K562 (cell line): ENCODE results near the gene ATG7. TPM values are rescaled to one million over a fixed set of nuclear protein-coding genes. Genes with fewer than 3 reads are reported as not detected.

Source experiments
- ATAC-seq: fragments of 200-7000 bp; cut with Tn5 transposase; 3 replicates; pipeline ENCODE4 v1.9.1; 2020; ENCODE audit warnings: moderate library complexity
- BruUV-seq: library from RNA; stranded (reverse); fragments of 400-500 nt; replicated peaks from 2 replicates; lab custom pipeline; 2021; lab: Mats Ljungman, UMichigan
- CTCF ChIA-PET: fragments of 300-600 bp; formaldehyde crosslinking; extraction: SDS; loops from one replicate; lab custom pipeline; 2021; ENCODE audit warnings: low intra/inter-chr PET ratio; lab: Yijun Ruan, JAX
- POLR2A ChIA-PET: fragments of 300-600, 350-650 bp; sonication (Branson Sonifier 250); formaldehyde crosslinking; extraction: SDS; loops from one replicate; lab custom pipeline; 2021; ENCODE audit warnings: antibody characterized with exemption, inconsistent platforms; lab: Yijun Ruan, JAX
- DNase-seq, 4 experiments: peaks; one replicate each; pipeline versions ENCODE4 v3.0.0 to v3.0.0-alpha.2; 2011 to 2018; ENCODE audit warnings: low spot score in 3 of 4, mixed read lengths in 3 of 4; ENCODE audit errors: extremely low read depth in 1 of 4
- FAIRE-seq: peaks from 2 replicates; lab custom pipeline; 2011; peaks lifted over from hg19 to GRCh38; lab: Jason Lieb, UNC
- H2AFZ ChIP-seq: 2 replicates; pipeline ENCODE4 v1.6.0; 2011; ENCODE audit warnings: low read depth, low read length, control low read depth, inconsistent platforms
- H3K27ac ChIP-seq: fragments of 200-600 bp; 3 replicates; pipeline ENCODE4 v1.8.0; 2011; ENCODE audit warnings: low read depth, mild to moderate bottlenecking, control low read depth, inconsistent platforms, low read length, moderate library complexity, mixed read lengths; ENCODE audit errors: extremely low read depth
- H3K27me3 ChIP-seq, 2 experiments: fragments of 300-600 bp in 1 of 2; 2 replicates in 1 of 2; 3 replicates in 1 of 2; pipeline versions ENCODE4 v1.6.0 to v1.8.0; 2011; ENCODE audit warnings: inconsistent platforms in 2 of 2, low read length in 2 of 2, mild to moderate bottlenecking in 1 of 2, mixed read lengths in 1 of 2, moderate library complexity in 1 of 2; ENCODE audit not compliant: control insufficient read depth in 2 of 2, insufficient read depth in 2 of 2
- H3K36me3 ChIP-seq: fragments of 300-600 bp; 3 replicates; pipeline ENCODE4 v1.8.0; 2011; ENCODE audit warnings: mild to moderate bottlenecking, low read length, inconsistent platforms; ENCODE audit not compliant: control insufficient read depth, insufficient read depth
- H3K4me1 ChIP-seq, 2 experiments: fragments of 200-600 bp in 1 of 2; replicated peaks in 1 of 2; 2 replicates in 1 of 2; 3 replicates in 1 of 2; pipeline versions ENCODE4 v1.5.1 to v1.8.0; 2011; ENCODE audit warnings: inconsistent platforms in 2 of 2, low read length in 2 of 2, mild to moderate bottlenecking in 1 of 2, mixed read lengths in 1 of 2, moderate library complexity in 1 of 2; ENCODE audit not compliant: control insufficient read depth in 2 of 2, insufficient read depth in 2 of 2
- H3K4me2 ChIP-seq: 2 replicates; pipeline ENCODE4 v1.6.1; 2011; ENCODE audit warnings: low read length, control low read depth, inconsistent platforms, mixed read lengths; ENCODE audit not compliant: insufficient read depth
- H3K4me3 ChIP-seq: fragments of 200-600 bp; sonication (generic), shearing (Covaris generic); 2 replicates; pipeline ENCODE4 v1.5.1; 2016; ENCODE audit warnings: control low read depth, inconsistent platforms
- H3K79me2 ChIP-seq: fragments of 200-600 bp; 3 replicates; pipeline ENCODE4 v1.8.0; 2011; ENCODE audit warnings: low read length, inconsistent platforms; ENCODE audit not compliant: control insufficient read depth, insufficient read depth
- H3K9ac ChIP-seq, 2 experiments: 2 replicates each; pipeline versions ENCODE4 v1.6.0 to v1.6.1; 2011; ENCODE audit warnings: low read depth in 2 of 2, low read length in 2 of 2, control low read depth in 1 of 2, inconsistent platforms in 1 of 2, mild to moderate bottlenecking in 1 of 2, mixed read lengths in 1 of 2; ENCODE audit not compliant: insufficient read depth in 1 of 2
- H3K9me1 ChIP-seq: one replicate; pipeline ENCODE4 v1.6.0; 2011; ENCODE audit warnings: inconsistent platforms, mild to moderate bottlenecking, low read length, moderate library complexity; ENCODE audit not compliant: control insufficient read depth, insufficient read depth
- H3K9me3 ChIP-seq: replicated peaks from 2 replicates; pipeline ENCODE4 v1.5.1; 2011; ENCODE audit warnings: low read depth, low read length, inconsistent platforms; ENCODE audit not compliant: control insufficient read depth, insufficient read depth
- H4K20me1 ChIP-seq: replicated peaks from 2 replicates; pipeline ENCODE4 v1.6.1; 2011; ENCODE audit warnings: low read length, inconsistent platforms, mixed read lengths; ENCODE audit not compliant: control insufficient read depth, insufficient read depth
- MYNN ChIP-seq, 2 experiments: sonication (generic); formaldehyde crosslinking in 1 of 2; IDR thresholded peaks; 2 replicates each; pipeline versions ENCODE4 v1.5.0 to v1.6.1; 2016 to 2020; ENCODE audit warnings: antibody characterized with exemption in 1 of 2, missing genetic modification reagents in 1 of 2
- WGBS: fragments of 100-300 bp; shearing (Covaris generic); methylation state at CpG from one replicate; pipeline ENCODE4 v1.1.6; 2016; ENCODE audit warnings: low coverage, mixed read lengths; ENCODE audit not compliant: insufficient coverage; ENCODE audit errors: missing lambda C conversion rate; 5-methylcytosine and 5-hydroxymethylcytosine counted together
- in situ Hi-C: fragments of 300-500 bp; cut with MboI; formaldehyde crosslinking; loops from 4 replicates; pipeline ENCODE4 v1.15.0; 2018; ENCODE audit warnings: inconsistent platforms, mixed read lengths
- intact Hi-C: fragments of 100-400 bp; cut with micrococcal nuclease; formaldehyde crosslinking; loops from 2 replicates; pipeline ENCODE4 v1.14.2; 2022
- polyA plus RNA-seq, 8 experiments: library from polyadenylated mRNA; depleted of rRNA in 4 of 8; stranded (reverse) in 5 of 8; unstranded in 3 of 8; fragments of >200 nt; fragmentation: Nextera tagmentation in 2 of 8; fragmentation: Illumina TruSeq in 1 of 8; extraction: Ambion mirVana in 2 of 8; extraction: Trizol in 1 of 8; gene quantifications; 2 replicates each; pipeline versions ENCODE4 v1.2.1 to v1.2.3, GENCODE V29; 2011 to 2014; ENCODE audit warnings: inconsistent platforms in 1 of 8, missing spikeins in 1 of 8
- total RNA-seq, 7 experiments: library from RNA; depleted of rRNA in 6 of 7; stranded (reverse); fragments of >200 nt in 6 of 7; fragmentation: Illumina TruSeq in 2 of 7; extraction: Trizol in 2 of 7; gene quantifications; 2 replicates each; pipeline versions ENCODE4 v1.2.1 to v1.2.3, GENCODE V29; 2011 to 2021; ENCODE audit warnings: low replicate concordance in 1 of 7
- TF ChIP-seq, protein P1 (sequence below): fragments of 450-650 bp; IDR thresholded peaks from 2 replicates; pipeline ENCODE4 v1.6.1; 2018; ENCODE audit not compliant: partially characterized antibody

The ATG7 gene
- total and polyA plus RNA-seq, 9 of the 15 experiments (the other 6 are each of a cell fraction or from before 2014, with no cell fraction given) = 18.3 to 45.3 (median 33.6) TPM

DNA sequence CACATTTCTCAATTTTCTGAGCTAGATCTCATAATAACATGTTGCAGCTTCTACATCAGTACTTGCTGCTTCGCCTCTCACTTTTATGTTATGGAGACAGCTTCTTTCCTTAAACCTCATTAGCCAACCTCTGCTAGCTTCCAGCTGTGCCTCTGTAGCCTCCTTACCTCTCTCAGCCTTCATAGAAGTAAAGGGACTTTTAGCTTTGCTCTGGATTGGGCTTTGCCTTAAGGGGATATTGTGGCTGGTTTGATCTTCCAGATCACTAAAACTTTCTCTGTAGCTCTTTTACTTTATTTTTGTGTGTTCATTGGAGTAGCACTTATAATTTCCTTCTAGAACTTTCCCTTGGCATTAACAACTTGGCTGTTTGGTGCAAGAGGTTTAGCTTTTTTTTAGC lies 150.1 kb downstream of the ATG7 start:
- intact Hi-C loops (no loop called here), in situ Hi-C loops (no loop called here)
- WGBS = 50% methylated on average over 1 of the region's 1 CpG
- Histone ChIP-seq H3K4me3 (no peak overlapping the region), H3K9me1 (no peaks in the 10 kb centered on the region), H3K27me3 (no peaks in the 10 kb centered on the region), H3K4me2 (no peak overlapping the region), H3K27ac (no peak overlapping the region), H2AFZ (no peak overlapping the region), H3K36me3 (peaks cover 3% of the 10 kb centered on the region; the same call in 1 of the 3 replicates), H3K4me1 (no peaks in the 10 kb centered on the region), H3K79me2 (no peaks in the 10 kb centered on the region), H3K9ac (no peak overlapping the region), H4K20me1 (no peaks in the 10 kb centered on the region), H3K9me3 (no peaks in the 10 kb centered on the region)
- DNase-seq (no peak), FAIRE-seq (no peak), ATAC-seq (no peak)
- POLR2A ChIA-PET = interaction anchor here (0.6 kb wide), 1 partner anchor 160 kb away, joined by 3 read pairs; no protein-coding TSS in a partner anchor
- TF ChIP-seq MYNN (IDR thresholded peaks at IDR 0.05) (no peak), MYNN (CRISPR knock-in tag; IDR thresholded peaks at IDR 0.05) (0 out of 2 replicates have a peak, but pooled peaks have one; percentile 4)
- TF ChIP-seq, protein P1, sequence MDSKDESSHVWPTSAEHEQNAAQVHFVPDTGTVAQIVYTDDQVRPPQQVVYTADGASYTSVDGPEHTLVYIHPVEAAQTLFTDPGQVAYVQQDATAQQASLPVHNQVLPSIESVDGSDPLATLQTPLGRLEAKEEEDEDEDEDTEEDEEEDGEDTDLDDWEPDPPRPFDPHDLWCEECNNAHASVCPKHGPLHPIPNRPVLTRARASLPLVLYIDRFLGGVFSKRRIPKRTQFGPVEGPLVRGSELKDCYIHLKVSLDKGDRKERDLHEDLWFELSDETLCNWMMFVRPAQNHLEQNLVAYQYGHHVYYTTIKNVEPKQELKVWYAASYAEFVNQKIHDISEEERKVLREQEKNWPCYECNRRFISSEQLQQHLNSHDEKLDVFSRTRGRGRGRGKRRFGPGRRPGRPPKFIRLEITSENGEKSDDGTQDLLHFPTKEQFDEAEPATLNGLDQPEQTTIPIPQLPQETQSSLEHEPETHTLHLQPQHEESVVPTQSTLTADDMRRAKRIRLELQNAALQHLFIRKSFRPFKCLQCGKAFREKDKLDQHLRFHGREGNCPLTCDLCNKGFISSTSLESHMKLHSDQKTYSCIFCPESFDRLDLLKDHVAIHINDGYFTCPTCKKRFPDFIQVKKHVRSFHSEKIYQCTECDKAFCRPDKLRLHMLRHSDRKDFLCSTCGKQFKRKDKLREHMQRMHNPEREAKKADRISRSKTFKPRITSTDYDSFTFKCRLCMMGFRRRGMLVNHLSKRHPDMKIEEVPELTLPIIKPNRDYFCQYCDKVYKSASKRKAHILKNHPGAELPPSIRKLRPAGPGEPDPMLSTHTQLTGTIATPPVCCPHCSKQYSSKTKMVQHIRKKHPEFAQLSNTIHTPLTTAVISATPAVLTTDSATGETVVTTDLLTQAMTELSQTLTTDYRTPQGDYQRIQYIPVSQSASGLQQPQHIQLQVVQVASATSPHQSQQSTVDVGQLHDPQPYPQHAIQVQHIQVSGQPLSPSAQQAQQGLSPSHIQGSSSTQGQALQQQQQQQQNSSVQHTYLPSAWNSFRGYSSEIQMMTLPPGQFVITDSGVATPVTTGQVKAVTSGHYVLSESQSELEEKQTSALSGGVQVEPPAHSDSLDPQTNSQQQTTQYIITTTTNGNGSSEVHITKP = no peak
- no TSS peak for BruUV-seq
- CTCF ChIA-PET = no interaction called here
